OCI-LY1 (cell line): ENCODE data around the gene MAP7.

Experiments used
- CTCF ChIP-seq: fragments of 200-600 bp; sonication (generic), shearing (Covaris generic); IDR thresholded peaks from 2 replicates; pipeline ENCODE4 v1.5.1; 2017; ENCODE audit warnings: mild to moderate bottlenecking, antibody characterized with exemption, low read length, moderate library complexity, mixed read lengths
- EZH2 ChIP-seq: fragments of 200-600 bp; sonication (generic), shearing (Covaris generic); IDR thresholded peaks from 2 replicates; pipeline ENCODE4 v1.8.0; 2017; ENCODE audit warnings: borderline replicate concordance, mixed run types, mild to moderate bottlenecking, antibody characterized with exemption, low read length, moderate library complexity, mixed read lengths

DNA sequence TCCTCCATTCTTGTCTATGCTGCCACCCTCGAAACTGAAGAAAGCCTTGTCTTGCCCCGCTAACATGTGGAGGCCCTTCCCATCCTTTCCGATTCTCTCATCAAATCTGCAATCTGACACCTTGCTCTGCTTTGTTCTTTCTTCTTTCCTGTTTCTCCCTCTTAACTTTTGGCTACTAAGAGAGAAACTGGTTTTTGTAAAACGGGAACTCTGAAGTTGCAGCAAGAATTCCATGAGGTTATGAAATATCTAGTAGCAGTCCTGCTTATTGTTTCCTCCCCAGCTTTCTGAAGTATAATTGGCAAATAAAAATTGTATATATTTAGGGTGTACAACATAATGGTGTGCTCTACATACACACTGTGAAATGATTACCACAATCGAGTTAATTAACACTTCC lies 80.2 kb downstream of the MAP7 start:
- TF ChIP-seq CTCF (no peak), EZH2 (no peak)
